Right atrium auricular region (tissue), 2 donors: ENCODE results near the gene N4BP2L2. TPM values are rescaled to one million over a fixed set of nuclear protein-coding genes. Genes with fewer than 3 reads are reported as not detected.

Experiments
- DNase-seq: peaks from one replicate; pipeline ENCODE4 v3.0.0-alpha.2; 2019; ENCODE audit warnings: low spot score
- H3K27ac ChIP-seq, 2 donors: fragments of 200-600 bp; sonication (generic); 1 replicate in 1 of 2; 2 replicates in 1 of 2; pipeline ENCODE4 v1.5.1; 2016 to 2019
- H3K27me3 ChIP-seq, 2 donors: fragments of 200-600 bp; sonication (generic); one replicate each; pipeline versions ENCODE4 v1.5.1 to v1.6.0; 2017 to 2019
- H3K36me3 ChIP-seq: fragments of 200-600 bp; sonication (generic); one replicate; pipeline ENCODE4 v1.5.1; 2016
- H3K4me1 ChIP-seq, 2 donors: fragments of 200-600 bp; sonication (generic); one replicate each; pipeline versions ENCODE4 v1.5.1 to v1.6.0; 2017 to 2019
- H3K4me3 ChIP-seq, 2 donors: fragments of 200-600 bp; sonication (generic); 1 replicate in 1 of 2; 2 replicates in 1 of 2; pipeline ENCODE4 v1.5.1; 2017 to 2019; ENCODE audit warnings: mild to moderate bottlenecking in 1 of 2, moderate library complexity in 1 of 2
- H3K9me3 ChIP-seq, 2 donors: fragments of 200-600 bp; sonication (generic); one replicate each; pipeline ENCODE4 v1.5.1; 2019
- total RNA-seq, 2 donors: library from RNA; depleted of rRNA; stranded (reverse); fragments of >200 nt; gene quantifications; one replicate each; pipeline ENCODE4 v1.1.0, GENCODE V29; 2016
- TF ChIP-seq, protein P1 (sequence below), 2 donors: fragments of 200-600 bp; sonication (generic); IDR thresholded peaks; one replicate each; pipeline ENCODE4 v1.5.1; 2019; ENCODE audit warnings: antibody characterized with exemption in 2 of 2

N4BP2L2 gene
- total RNA-seq, 2 donors from 2014 or later: 92.8 to 97.5 TPM

DNA sequence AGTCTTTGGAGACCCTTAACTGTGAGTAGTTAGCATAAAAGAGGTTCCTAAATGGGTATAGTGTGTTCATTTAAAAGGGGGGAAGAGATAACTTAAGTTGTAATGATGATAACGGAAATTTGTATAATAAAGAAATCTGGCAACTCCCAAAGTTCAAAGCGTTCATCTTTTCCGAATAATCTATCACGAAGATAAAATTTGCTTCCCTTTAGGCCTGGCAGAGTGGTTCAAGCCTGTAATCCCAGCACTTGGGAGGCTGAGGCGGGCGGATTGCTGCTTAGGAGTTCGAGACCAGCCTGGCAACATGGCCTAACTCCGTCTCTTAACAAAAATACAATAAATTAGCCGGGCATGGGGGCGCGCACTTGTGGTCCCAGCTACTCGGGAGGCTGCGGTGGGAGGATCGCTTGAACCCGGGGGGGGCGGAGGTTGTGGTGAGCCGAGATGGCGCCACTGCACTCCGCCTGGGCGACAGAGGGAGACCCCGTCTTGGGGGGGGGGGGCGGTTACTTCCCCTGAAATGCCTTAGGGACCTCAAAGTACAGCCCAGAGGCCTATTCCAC is 934 bp downstream of the N4BP2L2 start:
- Histone ChIP-seq H3K27ac (peak overlapping the region; percentile 92 to 96), H3K4me3 (peak overlapping the region; percentile 61 to 70), H3K4me1 (peaks cover 0 to 43% of the 10 kb centered on the region in 2 donors), H3K36me3 (peaks cover 16% of the 10 kb centered on the region), H3K9me3 (no peaks in the 10 kb centered on the region), H3K27me3 (no peaks in the 10 kb centered on the region)
- TF ChIP-seq, protein P1, sequence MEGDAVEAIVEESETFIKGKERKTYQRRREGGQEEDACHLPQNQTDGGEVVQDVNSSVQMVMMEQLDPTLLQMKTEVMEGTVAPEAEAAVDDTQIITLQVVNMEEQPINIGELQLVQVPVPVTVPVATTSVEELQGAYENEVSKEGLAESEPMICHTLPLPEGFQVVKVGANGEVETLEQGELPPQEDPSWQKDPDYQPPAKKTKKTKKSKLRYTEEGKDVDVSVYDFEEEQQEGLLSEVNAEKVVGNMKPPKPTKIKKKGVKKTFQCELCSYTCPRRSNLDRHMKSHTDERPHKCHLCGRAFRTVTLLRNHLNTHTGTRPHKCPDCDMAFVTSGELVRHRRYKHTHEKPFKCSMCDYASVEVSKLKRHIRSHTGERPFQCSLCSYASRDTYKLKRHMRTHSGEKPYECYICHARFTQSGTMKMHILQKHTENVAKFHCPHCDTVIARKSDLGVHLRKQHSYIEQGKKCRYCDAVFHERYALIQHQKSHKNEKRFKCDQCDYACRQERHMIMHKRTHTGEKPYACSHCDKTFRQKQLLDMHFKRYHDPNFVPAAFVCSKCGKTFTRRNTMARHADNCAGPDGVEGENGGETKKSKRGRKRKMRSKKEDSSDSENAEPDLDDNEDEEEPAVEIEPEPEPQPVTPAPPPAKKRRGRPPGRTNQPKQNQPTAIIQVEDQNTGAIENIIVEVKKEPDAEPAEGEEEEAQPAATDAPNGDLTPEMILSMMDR (IDR thresholded peaks at IDR 0.05): no peak
- DNase-seq: no peak

DNA sequence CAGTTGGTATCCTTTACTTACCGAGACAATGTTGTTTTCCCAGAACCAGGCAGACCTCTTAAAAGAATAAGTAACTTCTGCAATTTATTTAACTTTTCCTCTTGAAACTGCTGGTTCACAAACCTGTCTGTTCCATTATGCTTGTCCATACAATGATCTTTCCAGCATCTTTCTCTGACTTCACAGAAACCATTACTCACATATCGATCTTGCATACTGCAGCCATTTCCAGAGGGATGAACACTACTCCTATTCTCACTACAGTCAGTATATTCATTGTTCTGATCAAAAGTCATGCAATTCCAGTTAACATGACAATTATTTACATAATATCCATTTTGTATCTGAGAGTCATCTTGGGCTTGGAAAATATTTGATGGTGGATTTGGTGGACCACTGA is 2.8 kb downstream of the N4BP2L2 start:
- peaks cover 0 to 59% of the 10 kb centered on the region in 2 donors for H3K4me1 ChIP-seq
- no peak overlapping the region for H3K4me3 ChIP-seq
- H3K36me3 ChIP-seq: peaks cover 16% of the 10 kb centered on the region
- H3K27ac ChIP-seq: peak overlapping the region; percentile 66 to 70
- no peaks in the 10 kb centered on the region for H3K27me3 ChIP-seq
- no peak for DNase-seq
- no peaks in the 10 kb centered on the region for H3K9me3 ChIP-seq
- TF ChIP-seq, protein P1 (IDR thresholded peaks at IDR 0.05): no peak

DNA sequence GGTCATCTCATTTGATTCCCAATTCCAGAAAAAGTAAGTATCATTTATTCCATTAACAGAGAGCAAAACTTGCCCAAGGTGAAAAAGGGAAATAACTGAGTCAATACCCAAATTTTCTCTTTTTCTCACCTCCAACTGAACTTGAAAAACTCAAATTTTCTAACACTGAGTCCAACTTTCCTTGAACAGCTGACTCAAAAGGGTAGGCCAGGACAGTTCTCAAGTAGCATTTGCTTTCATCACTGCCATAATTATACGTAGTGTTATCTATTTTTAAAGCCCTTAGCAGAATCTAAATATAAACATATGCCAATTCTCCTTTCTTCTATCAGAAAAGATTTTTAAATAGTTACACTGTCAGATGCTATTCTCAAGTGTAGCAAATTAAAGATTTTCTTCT is 3.5 kb downstream of the N4BP2L2 start:
- Histone ChIP-seq H3K4me1 (peaks cover 0 to 64% of the 10 kb centered on the region in 2 donors), H3K4me3 (no peak overlapping the region), H3K9me3 (no peaks in the 10 kb centered on the region), H3K27me3 (no peaks in the 10 kb centered on the region), H3K27ac (peak overlapping the region; percentile 66 to 70), H3K36me3 (peaks cover 16% of the 10 kb centered on the region)
- no peak for DNase-seq
- TF ChIP-seq, protein P1 (IDR thresholded peaks at IDR 0.05): no peak

DNA sequence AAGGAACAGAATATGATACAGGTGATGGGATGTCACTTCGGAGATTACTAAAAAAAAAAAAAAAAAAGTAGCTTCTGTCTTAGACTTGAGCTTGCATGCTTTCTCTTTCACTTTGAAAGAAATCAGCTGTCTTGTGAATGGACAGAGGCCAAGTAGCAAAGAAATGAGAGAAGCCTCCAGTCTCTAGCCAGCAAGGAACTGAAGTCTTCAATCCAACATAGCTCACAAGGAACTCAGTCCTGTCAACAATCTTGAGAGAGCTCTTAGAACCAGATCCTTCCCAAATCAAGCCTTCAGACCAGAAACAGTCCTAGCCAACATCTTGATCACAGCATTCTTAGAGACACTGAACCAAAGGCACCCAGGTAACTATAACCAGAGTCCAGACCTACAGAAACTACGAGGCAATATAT is 7.7 kb downstream of the N4BP2L2 start:
- Histone ChIP-seq H3K9me3 (no peaks in the 10 kb centered on the region), H3K36me3 (peaks cover 7% of the 10 kb centered on the region), H3K4me1 (peaks cover 0 to 77% of the 10 kb centered on the region in 2 donors), H3K27ac (peak overlapping the region in 1 of 2 donors; percentile 51), H3K4me3 (no peak overlapping the region), H3K27me3 (no peaks in the 10 kb centered on the region)
- TF ChIP-seq, protein P1 (IDR thresholded peaks at IDR 0.05): no peak
- no peak for DNase-seq

DNA sequence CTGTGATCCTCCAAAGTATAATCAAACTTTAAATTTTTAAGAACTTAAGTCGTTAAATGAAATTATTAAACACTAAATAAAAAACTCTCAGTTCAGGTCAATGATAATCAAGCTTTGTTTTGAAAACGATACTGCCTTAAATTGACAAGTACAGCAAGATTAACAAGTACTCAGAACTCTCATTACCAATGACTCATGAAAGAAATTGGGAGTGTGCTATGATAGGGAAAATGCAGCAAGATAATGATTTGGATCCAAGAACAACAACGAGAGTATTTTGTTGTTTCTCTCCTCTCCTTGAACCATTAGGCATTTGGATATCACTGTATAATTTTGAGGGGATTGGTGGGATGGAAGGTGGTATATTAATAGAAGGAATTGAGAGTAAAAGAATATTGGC is 10.2 kb downstream of the N4BP2L2 start:
- peaks cover 0 to 59% of the 10 kb centered on the region in 2 donors for H3K4me1 ChIP-seq
- no peak for DNase-seq
- H3K4me3 ChIP-seq: no peak overlapping the region
- TF ChIP-seq, protein P1 (IDR thresholded peaks at IDR 0.05): no peak
- no peaks in the 10 kb centered on the region for H3K36me3 ChIP-seq
- H3K27ac ChIP-seq: no peak overlapping the region
- no peaks in the 10 kb centered on the region for H3K9me3 ChIP-seq
- H3K27me3 ChIP-seq: no peaks in the 10 kb centered on the region

DNA sequence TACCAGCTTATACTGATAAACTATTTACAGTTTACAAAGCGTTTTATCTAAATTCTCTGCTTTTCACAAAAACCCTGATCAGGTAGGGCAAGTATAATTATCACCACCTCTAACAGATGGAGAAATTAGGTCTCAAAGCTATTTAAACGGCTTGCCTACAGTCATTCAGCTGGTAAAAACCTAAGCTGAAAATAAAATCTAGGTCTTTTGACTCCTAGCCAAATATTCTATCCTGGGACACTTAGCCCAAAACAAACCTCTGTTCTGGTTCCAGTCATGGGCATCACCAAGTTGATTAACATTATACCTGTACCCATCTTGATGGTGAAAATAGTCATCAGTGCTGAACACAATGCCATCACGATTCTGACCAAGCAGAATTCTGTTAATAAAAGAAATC is 11.4 kb downstream of the N4BP2L2 start:
- H3K4me1 ChIP-seq: peaks cover 0 to 52% of the 10 kb centered on the region in 2 donors
- H3K36me3 ChIP-seq: no peaks in the 10 kb centered on the region
- H3K9me3 ChIP-seq: no peaks in the 10 kb centered on the region
- TF ChIP-seq, protein P1 (IDR thresholded peaks at IDR 0.05): no peak
- no peak for DNase-seq
- no peak overlapping the region for H3K4me3 ChIP-seq
- no peaks in the 10 kb centered on the region for H3K27me3 ChIP-seq
- H3K27ac ChIP-seq: no peak overlapping the region
